Suppressor macrophage treated with lipopolysaccharide for 4 hours (primary cell): ENCODE data around the gene SOHLH1.
"Not testable (repeated sequence)": the region's sequence is repeated elsewhere in the genome, so short reads cannot be mapped to it uniquely, and the experiment has no call there.

Experiments used
- DNase-seq: peaks from one replicate; pipeline ENCODE4 v3.0.0-alpha.2; 2020

Gene SOHLH1

GRCh38 chr9:135676891-135677290 lies 22.4 kb downstream of the SOHLH1 start:
- DNase-seq, result no peak

GRCh38 chr9:135674977-135675376 lies 24.3 kb downstream of the SOHLH1 start:
- no peak for DNase-seq

- no peak for DNase-seq
These were observed 25.3 kb downstream of the SOHLH1 start for GRCh38 chr9:135673941-135674340.

DNA sequence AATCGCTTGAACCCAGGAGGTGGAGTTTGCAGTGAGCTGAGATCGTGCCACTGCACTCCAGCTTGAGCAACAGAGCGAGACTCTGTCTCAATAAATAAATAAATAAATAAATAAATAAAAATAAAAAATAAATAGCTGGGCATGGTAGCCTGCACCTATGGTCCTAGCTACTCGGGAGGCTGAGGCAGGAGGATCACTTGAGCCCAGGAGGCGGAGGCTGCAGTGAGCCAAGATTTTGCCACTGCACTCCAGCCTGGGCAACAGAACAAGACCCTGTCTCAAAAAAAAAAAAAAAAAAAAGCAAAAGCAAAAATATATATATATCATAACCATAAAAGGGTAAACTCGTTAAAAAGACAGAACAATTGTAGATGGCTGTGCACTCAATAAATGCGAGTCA lies 26.5 kb downstream of the SOHLH1 start:
- not testable (repeated sequence) for DNase-seq

DNA sequence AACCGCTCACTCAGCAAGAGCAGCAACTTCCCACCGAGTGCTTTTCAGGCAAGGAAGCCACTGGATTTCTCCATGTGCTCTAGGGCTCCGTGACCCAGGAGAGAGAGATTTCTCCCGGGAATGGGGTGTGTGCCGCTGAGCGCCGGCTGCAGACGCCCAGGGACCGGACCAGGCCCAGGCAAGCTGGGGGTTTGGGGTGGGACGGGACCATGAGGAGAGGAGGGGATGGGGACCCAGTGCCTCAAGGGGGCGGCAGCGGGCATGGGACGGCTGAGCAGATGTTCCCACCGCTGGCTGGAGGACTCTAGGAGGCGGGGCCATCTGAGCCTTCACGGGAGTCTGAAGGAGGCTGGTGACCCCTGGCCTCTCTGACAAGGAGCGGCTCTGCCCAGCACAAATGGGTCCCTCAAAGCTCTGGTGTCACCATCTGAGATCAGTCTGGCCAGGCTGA lies 27.7 kb downstream of the SOHLH1 start:
- no peak for DNase-seq

- DNase-seq, result no peak
These were observed 28.3 kb downstream of the SOHLH1 start for GRCh38 chr9:135670721-135671590.

- no peak for DNase-seq
These were observed 29.5 kb downstream of the SOHLH1 start for GRCh38 chr9:135669616-135670285.

DNA sequence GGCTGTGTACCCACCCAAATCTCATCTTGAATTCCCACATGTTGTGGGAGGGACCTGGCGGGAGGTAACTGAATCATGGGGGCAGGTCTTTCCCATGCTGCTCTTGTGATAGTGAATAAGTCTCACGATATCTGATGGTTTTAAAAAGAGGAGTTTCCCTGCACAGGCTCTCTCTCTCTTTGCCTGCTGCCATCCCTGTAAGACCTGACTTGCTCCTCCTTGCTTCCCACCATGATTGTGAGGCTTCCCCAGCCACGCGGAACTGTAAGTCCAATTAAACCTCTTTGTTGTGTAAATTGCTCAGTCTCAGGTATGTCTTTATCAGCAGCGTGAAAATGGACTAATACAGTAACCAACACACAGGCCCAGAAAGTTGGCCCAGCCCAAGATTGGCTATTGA lies 30.3 kb downstream of the SOHLH1 start:
- not testable (repeated sequence) for DNase-seq

- DNase-seq, result no peak
These were observed 31.7 kb downstream of the SOHLH1 start for GRCh38 chr9:135667463-135668001.

DNA sequence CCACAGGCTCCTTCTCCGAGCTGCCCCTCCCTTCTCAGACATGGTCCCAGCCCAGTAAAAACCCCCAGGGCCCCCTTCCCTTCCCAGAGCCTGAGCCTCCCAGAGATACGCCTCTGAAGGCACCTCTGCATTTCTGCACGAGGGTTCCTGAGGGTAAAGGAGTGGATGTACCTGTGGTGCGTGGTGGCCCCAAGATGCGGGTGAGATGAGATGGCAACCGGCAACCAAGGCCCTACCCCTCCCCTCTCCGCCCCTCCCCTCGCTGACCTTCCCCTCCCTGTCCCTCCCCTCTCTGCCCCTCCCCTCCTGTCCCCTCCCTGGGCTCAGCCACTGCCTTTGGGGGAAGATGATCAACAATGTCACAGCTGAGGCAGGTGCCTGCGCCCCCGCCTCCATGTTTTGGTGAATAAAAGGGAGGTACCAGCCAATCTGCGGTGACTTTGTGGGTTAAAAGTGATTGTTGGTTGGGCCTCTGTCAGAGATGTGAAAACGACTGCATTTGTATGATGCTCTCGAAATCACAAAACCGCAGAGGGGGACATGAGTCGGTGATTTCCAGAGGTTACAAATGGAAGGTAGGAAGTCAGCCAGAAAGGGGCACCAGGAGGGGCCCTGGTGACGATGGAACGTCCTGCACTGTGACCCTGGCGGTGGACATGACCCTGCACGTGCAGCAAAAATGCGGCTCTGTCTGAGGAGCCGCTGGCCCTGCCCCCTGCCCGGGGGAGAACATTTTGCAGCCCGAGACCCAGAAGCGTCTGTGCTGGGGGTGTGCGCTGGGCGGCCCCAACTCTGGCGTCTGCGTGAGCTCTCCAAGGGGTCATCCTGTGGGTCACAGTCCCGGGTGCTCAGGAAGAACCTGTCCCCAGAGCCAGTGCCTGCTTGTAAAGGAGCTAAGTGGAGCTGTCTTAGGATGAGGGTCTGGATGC lies 32.5 kb downstream of the SOHLH1 start:
- DNase-seq, result no peak

GRCh38 chr9:135665795-135666189 lies 33.5 kb downstream of the SOHLH1 start:
- no peak for DNase-seq

GRCh38 chr9:135664801-135665794 lies 34.2 kb downstream of the SOHLH1 start:
- DNase-seq, result no peak

DNA sequence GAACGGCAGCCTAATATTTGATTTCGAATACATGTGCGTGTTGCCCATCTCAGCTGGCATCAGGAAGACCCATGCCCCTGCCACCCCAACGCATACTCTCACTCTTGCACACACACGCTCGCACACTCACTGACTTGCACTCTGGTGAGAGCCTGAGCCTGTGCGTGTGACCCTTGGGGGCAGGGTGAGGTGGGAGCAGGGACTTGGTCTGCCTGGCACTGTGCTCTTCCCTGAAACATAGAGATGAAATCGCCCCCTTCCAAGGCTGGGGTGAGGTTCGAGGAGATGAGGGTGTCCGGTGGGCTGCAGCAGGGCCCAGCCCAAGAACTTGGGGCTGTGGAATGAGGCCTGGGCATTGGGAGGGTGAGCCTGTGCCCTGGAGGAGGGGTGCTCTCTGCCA lies 35.0 kb downstream of the SOHLH1 start:
- DNase-seq, result no peak

- no peak for DNase-seq
These were observed 35.4 kb downstream of the SOHLH1 start for GRCh38 chr9:135663857-135664256.

- no peak for DNase-seq
These were observed 35.9 kb downstream of the SOHLH1 start for GRCh38 chr9:135663451-135663770.

DNA sequence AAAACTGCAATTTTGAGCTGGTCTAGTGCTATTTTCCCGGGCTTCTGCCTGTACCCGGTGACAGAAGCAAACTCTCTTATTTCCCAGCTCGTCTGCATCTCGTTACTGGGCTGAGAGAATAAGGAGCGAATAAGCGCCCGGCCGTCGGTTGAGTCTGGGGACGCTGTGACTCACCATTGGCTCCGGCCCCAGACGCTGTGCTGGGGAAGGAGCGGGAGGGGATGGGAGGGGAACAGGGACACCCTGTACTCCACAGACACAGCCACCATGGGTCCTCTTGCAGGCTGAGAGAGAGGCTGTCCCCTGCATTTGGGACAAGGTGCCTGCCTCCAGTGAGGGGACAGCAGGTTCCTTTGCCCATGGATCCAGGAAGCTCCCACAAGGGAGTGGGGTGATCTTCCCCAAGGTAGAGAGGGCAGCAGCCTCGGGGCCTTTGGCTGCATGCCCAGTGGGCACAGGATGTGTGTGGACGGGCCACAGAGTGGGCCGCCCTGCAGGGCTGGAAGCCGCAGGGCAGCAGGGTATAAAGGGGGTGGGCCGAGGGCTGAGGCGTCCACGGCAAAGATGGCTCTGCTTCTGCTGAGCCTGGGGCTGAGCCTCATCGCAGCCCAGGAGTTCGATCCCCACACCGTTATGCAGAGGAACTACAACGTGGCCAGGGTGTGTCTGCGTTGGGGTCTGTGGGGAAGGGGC lies 36.4 kb downstream of the SOHLH1 start, which contains the start of gene LCN9:
TSS of gene LCN9 (plus strand) at position 552 of the 693 bp plus-strand sequence. CDS start at position 565, 13 bp downstream.
- no peak for DNase-seq

DNA sequence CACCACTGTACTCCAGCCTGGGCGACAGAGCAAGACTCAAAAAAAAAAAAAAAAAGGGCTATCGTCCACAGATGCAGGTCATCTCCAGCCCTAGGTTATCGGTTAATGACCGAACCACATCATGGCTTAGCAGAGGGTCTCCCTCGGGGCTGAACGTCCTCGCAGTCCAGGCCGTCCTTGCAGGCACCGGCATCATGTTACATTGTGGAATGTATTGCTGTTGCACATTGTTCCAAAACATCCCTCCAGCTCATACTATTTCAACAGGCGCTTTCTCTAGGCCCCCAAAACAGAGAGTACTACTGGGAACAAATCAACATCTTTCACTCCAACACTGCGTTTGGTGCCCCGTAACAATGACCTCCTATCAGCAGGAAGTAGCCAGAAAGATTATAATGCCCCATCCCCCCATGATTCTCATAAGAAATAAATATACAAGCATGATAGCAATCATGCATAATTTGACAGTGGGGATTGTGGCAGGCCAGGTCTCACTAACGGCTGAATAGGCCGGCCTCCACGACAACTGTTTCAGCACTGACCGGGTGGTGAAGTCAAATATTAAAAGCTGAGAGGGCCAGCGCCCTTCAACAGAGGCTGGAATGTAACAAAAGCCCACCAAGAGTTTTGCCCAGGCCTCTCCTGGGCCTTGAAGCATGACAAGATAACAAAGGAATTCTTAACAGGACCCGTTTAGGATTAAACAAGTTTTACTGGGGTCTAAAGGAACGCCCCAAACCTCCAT lies 37.3 kb downstream of the SOHLH1 start:
- DNase-seq, result no peak

DNA sequence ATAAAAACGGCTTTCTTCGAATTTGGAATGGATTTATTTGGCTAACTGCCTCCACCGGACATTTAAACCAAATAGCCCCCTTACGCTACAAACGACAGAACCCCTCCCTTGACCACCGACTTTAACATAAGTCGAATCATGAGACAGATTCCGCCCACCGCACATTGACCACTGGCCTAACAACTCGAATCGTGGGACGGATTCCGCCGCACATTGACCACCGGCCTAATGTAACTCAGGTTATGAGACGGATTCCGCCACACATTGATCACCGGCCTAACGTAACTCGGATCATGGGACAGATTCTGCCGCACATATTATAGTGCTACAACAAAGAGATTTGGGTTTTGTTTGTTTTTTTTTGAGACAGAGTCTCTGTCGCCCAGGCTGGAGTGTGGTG lies 38.9 kb downstream of the SOHLH1 start:
- DNase-seq, result no peak

DNA sequence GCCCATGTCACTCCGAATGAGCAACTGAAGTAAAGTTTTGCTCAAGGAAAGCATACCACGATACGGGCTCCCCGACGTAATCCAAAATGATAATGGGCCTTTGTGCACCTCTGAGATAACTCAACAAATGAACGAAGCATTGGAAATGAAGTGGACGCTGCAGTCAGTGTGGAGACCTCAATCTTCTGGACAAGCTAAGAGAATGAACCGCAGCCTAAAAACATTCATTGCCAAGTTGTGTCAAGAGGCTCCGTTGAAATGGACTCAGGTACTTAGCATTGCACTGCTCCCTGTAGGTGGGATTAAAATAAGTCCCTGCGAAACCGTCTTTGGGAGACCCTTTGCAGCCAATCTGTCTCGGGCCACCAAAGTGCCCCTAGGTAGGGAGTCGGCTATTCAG lies 40.0 kb downstream of the SOHLH1 start:
- DNase-seq, result no peak

- no peak for DNase-seq
These were observed 41.9 kb downstream of the SOHLH1 start for GRCh38 chr9:135657416-135657815.
